ENCODE results near the gene MARK1.

The MARK1 gene

GRCh38 chr1:220694866-220695382 lies 167.0 kb downstream of the MARK1 start:
- POLR2A ChIA-PET (ENCODE audit: low non-redundant PET) = no interaction called here
- CTCF ChIA-PET = interaction anchor here (0.9 to 1.3 kb wide), 2 partner anchors 38 to 399 kb away, joined by 3 read pairs; no protein-coding TSS in a partner anchor
- no peak overlapping the region for H3K27ac ChIP-seq
- TF ChIP-seq, protein P1, sequence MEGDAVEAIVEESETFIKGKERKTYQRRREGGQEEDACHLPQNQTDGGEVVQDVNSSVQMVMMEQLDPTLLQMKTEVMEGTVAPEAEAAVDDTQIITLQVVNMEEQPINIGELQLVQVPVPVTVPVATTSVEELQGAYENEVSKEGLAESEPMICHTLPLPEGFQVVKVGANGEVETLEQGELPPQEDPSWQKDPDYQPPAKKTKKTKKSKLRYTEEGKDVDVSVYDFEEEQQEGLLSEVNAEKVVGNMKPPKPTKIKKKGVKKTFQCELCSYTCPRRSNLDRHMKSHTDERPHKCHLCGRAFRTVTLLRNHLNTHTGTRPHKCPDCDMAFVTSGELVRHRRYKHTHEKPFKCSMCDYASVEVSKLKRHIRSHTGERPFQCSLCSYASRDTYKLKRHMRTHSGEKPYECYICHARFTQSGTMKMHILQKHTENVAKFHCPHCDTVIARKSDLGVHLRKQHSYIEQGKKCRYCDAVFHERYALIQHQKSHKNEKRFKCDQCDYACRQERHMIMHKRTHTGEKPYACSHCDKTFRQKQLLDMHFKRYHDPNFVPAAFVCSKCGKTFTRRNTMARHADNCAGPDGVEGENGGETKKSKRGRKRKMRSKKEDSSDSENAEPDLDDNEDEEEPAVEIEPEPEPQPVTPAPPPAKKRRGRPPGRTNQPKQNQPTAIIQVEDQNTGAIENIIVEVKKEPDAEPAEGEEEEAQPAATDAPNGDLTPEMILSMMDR (conservative IDR thresholded peaks at IDR 0.05; ENCODE audit: low read depth) = no peak
- no peak for DNase-seq (ENCODE audit: low spot score)

DNA sequence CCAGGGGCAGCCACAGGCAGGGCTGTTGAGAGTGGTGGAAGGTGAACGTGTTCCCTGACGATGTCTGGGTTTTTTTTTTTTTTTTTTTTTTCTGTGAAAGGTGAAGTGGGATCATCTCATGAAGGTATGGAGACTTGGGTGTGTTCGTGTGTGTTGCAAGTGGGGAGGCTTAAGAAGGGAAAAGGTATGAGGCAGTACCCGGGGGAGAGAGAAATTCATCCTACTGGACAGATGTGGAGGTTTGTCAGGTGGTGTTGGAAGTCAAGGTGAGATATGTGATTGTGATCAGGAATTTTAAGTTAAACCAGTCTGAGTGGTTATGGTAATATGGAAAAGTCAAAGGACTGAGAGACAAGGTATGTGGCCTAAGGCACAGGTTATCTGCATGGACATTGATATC lies 167.5 kb downstream of the MARK1 start:
- ChIA-PET CTCF (interaction anchor here (0.9 kb wide), 1 partner anchor 38 kb away, joined by 3 read pairs; no protein-coding TSS in a partner anchor), POLR2A (ENCODE audit: low non-redundant PET) (no interaction called here)

GRCh38 chr1:220696226-220696862 lies 168.4 kb downstream of the MARK1 start:
- POLR2A ChIA-PET (ENCODE audit: low non-redundant PET) = no interaction called here
- DNase-seq (ENCODE audit: low spot score) = no peak
- CTCF ChIA-PET = interaction anchor here (0.7 kb wide), 2 partner anchors 17 to 103 kb away, joined by 3 read pairs; no protein-coding TSS in a partner anchor
- TF ChIP-seq, protein P1 (conservative IDR thresholded peaks at IDR 0.05; ENCODE audit: low read depth) = no peak
- H3K27ac ChIP-seq = no peak overlapping the region

More for the DNA sequence above, 167.5 kb downstream of the MARK1 start:
- TF ChIP-seq, protein P1 (conservative IDR thresholded peaks at IDR 0.05; ENCODE audit: low read depth) = no peak
- no peak for DNase-seq (ENCODE audit: low spot score)
- H3K27ac ChIP-seq = no peak overlapping the region

GRCh38 chr1:220696863-220697231 lies 168.9 kb downstream of the MARK1 start:
- POLR2A ChIA-PET (ENCODE audit: low non-redundant PET) = no interaction called here
- no peak for DNase-seq (ENCODE audit: low spot score)
- CTCF ChIA-PET = interaction anchor here (0.7 to 1.4 kb wide), 2 partner anchors 17 to 79 kb away, joined by 3 to 5 read pairs; no protein-coding TSS in a partner anchor
- H3K27ac ChIP-seq = no peak overlapping the region
- TF ChIP-seq, protein P1 (conservative IDR thresholded peaks at IDR 0.05; ENCODE audit: low read depth) = no peak

DNA sequence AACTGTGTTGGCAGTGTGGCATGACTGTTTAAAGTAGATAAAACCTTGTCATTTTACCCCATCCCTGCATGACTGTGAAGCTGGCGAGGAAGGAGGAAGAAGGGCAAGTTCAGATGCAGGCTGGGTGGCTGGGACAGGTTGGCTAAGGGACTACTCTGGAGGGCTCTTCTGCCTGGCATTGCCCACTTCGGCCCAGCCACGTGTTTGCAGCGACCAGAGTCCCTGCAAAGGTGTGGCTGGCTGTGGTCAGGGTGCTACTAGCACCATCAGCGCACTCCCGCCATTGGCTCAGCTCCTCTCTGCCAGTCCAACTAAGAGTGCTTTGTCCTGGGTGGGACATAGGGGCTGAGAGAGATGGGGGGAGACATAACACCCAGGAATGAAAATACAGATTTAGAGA lies 169.4 kb downstream of the MARK1 start:
- POLR2A ChIA-PET (ENCODE audit: low non-redundant PET) = no interaction called here
- CTCF ChIA-PET = interaction anchor here (0.7 to 1.4 kb wide), 2 partner anchors 18 to 79 kb away, joined by 3 to 5 read pairs; no protein-coding TSS in a partner anchor
- no peak for DNase-seq (ENCODE audit: low spot score)
- TF ChIP-seq, protein P1 (conservative IDR thresholded peaks at IDR 0.05; ENCODE audit: low read depth) = no peak
- H3K27ac ChIP-seq = no peak overlapping the region

DNA sequence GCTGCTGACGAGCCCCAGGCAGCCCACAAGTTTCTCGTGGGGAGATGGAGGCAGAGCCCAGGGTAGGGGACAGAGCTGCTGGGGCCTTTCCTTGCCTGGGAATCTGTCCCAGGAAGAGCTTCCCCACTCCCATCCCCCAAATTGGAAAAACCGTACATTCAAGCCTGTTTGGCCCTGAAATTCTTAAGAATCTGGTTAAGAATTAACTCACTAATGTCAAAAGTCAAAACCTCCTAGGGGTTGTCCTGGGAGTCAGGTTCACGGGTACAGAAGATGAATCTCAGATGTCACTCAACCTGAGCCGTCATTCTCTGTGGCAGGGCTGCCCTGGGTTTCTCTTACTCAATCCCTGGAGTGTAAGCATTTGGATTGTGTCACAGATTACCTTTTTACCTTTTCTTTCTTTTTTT lies 170.7 kb downstream of the MARK1 start:
- no peak for DNase-seq (ENCODE audit: low spot score)
- ChIA-PET CTCF (interaction anchor here (0.7 to 1.2 kb wide), 3 partner anchors 28 to 1498 kb away, joined by 3 to 5 read pairs (median 3); no protein-coding TSS in a partner anchor), POLR2A (ENCODE audit: low non-redundant PET) (no interaction called here)
- no peak overlapping the region for H3K27ac ChIP-seq
- TF ChIP-seq, protein P1 (conservative IDR thresholded peaks at IDR 0.05; ENCODE audit: low read depth) = no peak
